HG02973 (cell line): Measurements from ENCODE around the gene PTPRA.
"Not testable (repeated sequence)": the region's sequence is repeated elsewhere in the genome, so short reads cannot be mapped to it uniquely, and the experiment has no call there.

Experiments
- ATAC-seq: cut with Tn5 transposase; IDR thresholded peaks from one replicate; pipeline ENCODE4 v1.9.1; 2021; ENCODE audit warnings: moderate library complexity; ENCODE audit not compliant: unreplicated experiment

The PTPRA gene

DNA sequence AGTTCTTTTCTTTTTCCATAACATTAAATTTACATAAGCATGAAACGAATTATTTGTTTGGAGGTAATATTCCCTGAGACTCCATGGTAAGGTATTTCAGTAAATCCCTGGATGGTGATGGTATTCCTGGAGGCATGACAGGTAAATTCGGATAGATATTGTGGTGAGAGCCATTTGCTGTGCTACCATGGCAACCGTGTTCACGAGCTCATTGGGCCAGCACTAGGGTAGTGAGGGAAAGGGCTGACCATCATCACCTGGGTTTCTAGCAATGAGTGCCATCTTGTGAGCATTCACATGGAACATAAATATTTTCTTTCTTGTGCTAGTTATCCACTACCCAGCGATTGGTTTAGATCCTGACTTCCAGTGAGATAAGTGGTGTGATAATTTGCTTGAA lies 118.3 kb downstream of the PTPRA start:
- no peak for ATAC-seq

DNA sequence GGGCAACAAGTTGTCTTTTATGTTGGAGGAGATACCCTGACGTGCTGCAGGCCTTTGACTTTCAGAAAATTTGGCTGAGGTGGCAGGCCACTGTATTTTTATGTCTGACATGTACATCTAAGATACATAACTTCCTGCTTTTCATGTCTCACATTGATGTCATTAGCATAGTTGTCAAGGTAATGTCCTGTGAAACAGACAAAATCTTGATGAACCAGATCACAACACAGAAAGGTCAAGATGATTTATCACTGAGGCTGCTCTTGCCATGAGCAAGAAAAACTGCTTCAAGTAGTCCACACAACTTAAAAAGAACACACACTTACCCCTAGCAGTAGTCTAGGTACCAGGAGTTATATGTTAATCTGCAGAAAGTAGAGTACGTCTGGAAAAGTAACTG lies 120.0 kb downstream of the PTPRA start:
- no peak for ATAC-seq

DNA sequence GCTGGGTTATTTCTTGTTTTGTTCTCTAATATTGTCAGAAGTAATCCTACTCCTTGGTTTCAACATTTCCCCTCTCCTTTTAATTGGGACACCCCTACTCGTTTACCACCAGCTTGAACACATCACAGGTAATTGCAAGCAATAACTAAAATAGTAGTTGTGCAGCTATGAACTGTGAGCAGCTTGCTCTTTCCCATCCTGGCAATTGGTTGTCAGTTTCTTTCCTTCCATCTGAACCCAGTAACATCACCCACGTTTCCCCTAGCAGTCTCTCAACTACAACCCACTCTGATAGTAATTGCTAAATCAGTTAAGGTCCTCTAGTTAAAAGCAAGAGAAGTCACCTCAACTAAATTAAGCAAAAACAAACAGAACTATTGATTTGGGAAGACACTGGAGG lies 122.5 kb downstream of the PTPRA start:
- ATAC-seq: no peak

DNA sequence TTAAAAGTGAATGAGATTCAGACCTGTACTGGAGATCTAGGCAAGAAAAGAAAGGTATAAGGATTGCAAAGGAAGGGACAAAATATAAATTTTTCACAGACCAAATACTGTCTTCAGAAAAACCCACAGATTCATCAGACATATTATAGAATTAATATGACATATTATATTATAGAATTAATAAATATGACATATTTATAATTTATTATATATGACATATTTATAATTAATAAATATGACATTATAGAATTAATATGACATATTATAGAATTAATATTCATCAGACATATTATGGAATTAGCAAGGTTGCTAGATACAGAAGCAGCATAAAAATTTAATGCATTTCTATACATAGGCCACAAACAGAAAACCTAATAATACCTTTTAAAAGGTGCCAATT lies 125.4 kb downstream of the PTPRA start:
- ATAC-seq: no peak

DNA sequence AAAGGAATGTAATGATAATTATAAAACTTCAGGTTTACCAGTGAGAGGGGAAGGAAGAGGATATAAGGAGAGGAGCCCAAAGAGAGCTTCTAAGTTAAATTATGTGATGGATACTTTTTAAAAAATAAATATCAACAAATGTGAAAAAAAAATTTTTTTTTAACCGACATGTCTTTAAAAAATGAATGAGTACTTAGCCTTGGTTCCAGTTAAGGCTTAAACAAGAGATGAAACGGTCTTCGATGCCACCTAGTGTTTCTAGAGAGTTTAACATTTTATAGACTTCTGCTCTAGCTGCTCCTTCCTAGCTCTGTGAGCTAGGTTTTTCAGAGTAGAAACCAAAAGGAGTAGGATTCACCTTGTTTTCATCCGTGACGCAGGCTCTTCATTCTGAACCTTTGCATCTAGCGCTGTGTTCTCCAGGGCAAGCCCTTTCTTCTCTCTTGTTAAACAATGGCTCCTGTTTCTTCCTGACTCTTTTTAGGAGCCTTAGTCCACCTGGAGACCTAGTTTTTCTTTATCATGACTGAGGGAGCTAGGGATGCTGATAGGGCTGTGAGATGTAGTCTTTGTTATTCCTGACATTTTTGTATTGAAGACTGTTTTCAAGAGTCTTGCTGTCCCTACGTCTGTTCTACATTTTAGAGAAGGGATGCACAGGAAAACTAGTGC lies 127.7 kb downstream of the PTPRA start:
- no peak for ATAC-seq

DNA sequence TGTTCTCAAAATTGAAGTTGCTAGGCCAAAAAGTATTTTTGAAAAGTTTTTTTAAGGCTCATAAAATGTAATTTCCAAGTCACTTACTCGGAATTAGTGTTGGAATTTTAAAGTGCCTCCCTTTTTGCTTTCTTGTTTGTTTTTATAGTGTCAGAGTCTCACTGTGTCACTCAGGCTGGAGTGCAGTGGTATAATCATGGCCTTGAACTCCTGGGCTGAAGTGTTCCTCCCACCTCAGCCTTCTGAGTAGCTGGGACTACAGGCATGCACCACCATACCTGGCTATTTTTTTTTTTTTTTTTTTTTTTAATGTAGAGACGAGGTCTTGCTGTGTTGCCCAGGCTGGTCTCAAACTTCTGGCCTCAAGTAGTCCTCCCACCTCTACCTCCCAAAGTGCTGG lies 130.1 kb downstream of the PTPRA start:
- no peak for ATAC-seq

DNA sequence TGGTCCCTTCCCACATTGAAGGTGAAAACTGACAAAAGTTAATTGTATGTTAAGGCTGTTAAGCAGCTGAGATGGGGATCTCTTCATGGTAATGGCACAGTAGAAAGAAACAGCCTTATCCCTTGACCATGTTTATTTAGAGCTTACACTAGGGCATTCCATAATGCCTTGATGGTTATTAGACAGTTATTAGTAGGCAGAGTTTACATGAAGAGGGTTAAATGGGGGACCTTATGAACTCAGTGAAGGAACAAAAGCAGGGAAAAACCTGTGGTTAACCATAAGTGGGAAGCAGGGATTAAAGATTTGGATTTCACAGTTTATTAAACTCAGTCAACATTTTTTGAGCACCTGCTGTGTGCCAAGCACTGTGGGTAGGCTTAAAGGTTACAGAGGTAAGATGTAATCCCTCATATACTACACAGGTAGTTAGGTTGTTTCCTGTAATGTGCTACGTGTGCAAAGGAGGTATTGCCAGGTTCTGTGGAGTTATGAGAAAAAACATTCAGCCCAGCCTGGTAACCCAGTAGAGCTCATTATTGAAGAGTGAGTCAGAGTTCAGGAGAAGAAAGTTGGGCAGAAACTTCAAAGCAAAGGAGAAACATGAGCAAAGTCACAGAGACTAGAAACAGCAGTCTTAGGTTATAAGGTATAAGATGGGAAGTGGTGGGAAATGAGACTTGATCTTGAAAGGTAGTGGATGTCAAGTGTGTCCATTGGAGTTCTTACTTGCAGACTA lies 137.9 kb downstream of the PTPRA start:
- ATAC-seq: no peak

DNA sequence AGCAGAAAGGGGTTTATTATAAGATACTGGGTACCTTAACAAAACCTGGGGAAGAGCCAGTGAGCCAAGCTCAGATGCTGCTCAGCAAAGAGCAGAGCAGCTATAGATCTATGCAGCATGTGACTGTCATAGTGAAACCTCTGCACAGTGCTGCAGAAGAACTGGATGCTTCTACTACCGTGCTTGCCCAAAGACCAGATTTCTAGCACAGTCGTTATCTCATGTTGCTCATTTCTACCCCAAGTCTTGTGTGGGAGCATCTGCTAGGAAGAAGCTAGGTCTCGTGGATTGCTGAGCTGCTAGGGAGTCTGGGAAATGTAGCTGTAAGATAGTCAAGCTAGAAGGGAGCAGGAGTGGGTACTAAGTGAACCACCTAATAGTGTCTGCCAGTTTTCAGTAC lies 138.5 kb downstream of the PTPRA start:
- ATAC-seq: no peak

DNA sequence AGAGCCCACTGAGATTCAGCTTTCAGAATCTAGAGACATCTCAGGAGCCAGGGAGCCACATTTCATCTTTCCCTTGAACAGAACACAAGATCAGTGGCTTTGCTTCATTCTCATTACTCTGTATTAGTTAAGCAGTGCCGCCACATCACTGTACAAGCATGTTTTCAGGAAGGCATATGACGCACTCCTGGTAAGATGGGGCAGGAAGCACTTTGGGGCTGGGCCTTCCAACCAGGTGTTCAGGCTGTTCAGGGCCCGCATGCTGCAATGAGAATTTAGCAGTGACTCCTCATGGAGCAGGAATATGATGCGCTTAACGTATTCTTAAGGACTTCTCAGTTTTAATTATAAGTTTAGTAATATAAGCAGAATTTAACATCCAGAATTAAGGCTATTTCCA lies 140.5 kb downstream of the PTPRA start:
- ATAC-seq: no peak

DNA sequence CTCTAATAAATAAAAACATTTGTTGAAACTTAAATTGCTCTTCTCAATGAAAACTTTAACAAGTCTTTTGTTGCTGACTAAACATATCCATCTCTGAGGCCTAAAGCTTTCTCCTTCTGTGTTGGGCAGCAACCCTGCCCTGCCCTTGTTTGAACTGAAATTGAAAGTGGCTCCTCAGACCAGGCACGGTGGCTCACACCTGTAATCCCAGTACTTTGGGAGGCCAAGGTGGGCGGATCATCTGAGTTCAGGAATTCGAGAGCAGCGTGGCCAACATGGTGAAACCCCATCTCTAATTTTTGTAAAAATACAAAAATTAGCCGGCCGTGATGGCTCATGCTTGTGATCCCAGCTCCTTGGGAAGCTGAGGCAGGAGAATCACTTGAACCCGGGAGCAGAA lies 140.9 kb downstream of the PTPRA start:
- no peak for ATAC-seq

DNA sequence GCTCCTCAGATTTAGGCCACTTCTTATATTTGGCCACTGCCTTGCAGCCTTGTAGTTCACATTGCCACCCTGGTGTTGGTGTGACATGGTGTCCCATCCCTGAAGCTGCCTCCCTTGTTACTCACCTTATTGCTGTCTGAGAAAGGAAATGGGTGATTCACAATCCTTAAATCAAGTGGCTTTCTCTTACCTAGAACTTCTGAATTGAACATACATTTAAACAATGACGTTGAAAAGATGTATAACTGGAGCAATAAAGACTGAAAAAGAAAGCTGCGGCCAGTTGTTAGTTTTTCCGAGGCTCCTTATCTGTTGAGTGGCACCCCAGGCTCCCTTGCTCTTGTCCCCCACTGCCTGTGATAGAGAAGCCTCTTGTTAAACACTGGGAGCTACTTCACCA lies 141.4 kb downstream of the PTPRA start:
- ATAC-seq: no peak

DNA sequence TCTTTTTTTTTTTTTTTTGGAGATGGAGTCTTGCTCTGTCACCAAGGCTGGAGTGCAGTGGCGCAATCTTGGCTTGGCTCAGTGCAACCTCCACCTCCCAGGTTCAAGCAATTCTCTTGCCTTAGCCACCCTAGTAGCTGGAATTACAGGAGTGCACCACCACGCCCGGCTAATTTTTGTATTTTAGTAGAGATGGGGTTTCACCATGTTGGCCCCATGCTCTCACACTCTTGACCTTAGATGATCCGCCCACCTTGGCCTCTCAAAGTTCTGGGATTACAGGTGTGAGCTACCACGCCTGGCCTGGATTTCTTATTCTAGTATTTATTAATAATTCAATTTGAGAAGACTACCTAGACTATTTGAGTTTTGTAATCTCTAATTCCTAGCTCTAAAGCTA lies 142.0 kb downstream of the PTPRA start:
- not testable (repeated sequence) for ATAC-seq

DNA sequence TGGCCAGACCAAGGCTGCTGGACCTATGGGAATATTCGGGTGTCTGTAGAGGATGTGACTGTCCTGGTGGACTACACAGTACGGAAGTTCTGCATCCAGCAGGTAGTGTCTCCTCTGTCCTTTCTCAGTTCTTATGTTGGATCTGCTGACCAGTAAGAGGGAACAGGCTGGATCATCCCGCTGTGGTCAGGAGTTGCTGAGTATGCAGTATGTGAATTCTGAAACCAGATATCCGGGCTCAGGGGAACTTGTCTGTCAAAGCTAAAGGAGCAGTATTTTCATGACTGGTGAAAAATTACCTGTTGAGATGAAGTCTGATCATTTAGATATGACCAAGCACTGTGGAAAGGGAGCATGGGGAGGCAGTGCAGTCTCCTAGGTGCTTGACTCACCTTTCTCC lies 148.0 kb downstream of the PTPRA start:
- ATAC-seq: no peak

DNA sequence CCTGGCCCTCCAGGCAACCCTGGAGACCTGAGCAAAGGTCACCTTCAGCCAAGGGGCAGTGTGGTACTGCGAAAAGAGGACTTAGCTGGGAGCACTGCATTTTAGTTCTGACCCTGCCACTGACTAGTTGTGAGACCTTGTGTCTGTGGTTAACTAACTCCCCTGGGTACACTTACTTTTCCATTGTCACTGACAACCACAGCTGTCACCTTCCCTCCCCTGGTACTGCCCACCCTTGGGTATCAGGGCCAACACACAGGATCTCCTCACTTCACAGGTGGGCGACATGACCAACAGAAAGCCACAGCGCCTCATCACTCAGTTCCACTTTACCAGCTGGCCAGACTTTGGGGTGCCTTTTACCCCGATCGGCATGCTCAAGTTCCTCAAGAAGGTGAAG lies 148.5 kb downstream of the PTPRA start:
- ATAC-seq: no peak

DNA sequence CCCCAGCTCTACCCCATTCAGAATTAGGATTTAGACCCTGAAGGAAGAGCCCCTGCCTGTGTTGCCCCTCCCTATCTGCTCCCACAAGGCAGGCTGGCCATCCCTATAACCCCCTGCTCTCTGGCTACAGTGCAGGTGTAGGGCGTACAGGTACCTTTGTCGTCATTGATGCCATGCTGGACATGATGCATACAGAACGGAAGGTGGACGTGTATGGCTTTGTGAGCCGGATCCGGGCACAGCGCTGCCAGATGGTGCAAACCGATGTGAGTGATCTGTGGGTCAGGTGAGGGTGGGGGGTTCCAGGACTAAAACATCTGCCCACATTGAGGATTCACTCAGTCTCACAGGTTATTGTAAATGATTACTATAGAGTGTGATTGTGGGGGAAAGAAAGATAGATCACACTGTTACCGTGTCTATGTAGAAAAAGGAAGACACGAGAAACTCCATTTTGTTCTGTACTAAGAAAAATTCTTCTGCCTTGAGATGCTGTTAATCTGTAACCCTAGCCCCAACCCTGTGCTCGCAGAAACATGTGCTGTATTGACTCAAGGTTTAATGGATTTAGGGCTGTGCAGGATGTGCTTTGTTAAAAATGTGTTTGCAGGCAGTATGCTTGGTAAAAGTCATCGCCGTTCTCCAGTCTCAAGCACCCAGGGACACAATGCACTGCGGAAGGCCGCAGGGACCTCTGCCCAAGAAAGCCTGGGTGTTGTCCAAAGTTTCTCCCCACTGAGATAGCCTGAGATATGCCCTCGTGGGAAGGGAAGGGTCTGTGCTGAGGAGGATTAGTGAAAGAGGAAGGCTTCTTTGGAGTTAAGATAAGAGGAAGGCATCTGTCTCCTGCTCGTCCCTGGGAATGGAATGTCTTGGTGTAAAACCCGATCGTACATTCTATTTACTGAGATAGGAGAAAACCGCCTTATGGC lies 149.5 kb downstream of the PTPRA start:
- not testable (repeated sequence) for ATAC-seq

DNA sequence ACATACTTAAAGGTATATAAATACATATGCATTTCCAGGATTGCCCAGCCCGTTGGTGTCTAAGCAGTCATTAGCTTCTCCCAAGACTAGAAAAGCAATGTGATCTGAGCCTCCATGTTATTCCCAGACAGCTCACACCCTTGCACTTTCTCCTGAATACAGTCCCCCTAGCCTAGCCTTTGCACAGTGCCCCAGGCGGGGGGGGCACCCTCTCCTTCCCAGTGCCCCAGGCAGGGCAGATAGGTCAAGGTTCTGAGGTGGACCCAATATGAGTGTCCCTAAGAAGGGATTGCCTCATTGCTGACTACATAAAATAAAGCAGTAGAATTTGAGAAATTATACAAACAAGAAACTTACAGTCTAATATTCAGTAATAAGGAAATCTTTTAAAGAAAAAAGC lies 154.7 kb downstream of the PTPRA start:
- ATAC-seq: no peak

DNA sequence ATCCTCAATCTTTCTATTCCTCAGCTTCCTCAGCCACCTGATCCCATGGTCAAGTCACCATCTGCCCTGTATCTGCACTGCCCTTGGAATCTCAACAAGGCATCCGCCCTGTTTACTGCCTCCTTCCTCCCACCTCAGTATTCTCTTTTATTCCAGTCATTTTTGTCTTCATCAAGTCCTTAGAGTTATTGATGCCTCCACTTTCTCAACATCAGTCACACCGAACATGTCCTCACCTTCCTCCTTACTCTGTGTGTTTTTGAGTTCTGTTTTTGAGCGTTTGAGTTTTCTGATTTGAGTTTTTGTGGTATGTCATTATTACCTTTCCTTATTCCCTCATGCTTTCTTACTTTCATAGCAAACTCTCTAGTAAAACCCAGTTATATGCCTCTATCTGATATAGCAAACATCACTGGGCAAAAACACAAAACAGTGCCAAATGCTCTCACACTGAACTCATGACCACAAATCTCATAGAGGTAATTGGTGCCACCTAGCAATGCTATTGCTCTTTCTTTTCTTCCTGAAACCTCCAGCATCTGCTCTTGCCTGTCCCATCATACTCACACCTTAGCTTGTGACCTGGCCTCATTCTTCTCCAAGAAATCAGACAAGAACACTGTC lies 158.4 kb downstream of the PTPRA start:
- no peak for ATAC-seq

DNA sequence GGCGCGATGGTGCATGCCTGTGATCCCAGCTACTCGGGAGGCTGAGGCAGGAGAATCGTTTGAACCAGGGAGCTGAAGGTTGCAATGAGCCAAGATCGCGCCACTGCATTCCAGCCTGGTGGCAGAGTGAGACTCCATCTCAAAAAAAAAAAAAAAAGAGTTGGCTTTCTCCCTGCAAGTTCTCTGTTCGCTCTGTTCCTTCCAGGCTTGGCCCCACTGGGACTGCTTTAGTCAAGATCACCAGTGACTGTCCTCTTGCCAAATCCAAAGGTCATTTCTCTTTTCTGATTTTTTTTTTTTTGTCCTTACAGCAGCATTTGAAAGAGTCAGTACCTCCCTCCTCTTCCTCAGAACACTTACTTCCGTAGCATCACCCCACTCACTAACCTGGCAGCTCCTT lies 159.3 kb downstream of the PTPRA start:
- ATAC-seq: no peak

DNA sequence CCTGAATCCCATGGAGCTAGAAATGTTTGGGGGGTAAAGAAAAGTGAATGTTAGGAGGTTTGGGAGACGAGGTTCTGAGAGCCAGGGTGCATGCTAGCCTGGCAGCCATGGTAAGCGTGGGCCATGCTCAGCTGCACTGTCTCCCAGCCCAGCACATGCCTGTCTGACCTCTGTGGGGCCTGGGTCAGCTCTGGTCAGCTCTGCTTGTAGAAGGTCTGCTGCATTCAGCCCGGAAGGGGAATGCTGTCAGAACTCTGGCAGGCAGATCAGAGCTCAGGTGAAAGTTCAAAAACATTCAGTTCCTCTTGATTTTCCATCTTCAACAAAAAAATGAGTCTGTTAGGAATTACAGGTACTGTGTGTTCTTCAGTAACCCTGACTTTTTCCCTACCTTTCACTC lies 164.4 kb downstream of the PTPRA start:
- no peak for ATAC-seq

DNA sequence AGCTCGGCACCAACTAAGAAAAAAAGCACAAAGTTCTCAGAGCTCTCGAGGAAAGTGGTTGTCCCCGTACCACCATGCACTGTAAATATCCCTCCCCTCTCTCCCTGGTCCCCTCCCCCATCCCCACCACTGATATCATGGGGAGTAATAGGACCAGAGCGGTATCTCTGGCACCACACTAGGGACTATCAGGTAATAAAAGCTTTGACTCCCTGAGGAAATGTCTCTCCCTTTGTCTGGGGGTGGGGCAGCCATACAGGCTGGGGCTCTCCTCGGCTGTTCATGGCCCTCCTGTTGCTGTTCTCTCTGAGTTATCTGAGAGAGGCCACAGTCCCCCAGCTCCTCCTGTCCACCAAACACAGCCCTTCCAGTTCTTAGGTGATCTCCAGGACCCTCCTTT lies 165.2 kb downstream of the PTPRA start:
- ATAC-seq: no peak

DNA sequence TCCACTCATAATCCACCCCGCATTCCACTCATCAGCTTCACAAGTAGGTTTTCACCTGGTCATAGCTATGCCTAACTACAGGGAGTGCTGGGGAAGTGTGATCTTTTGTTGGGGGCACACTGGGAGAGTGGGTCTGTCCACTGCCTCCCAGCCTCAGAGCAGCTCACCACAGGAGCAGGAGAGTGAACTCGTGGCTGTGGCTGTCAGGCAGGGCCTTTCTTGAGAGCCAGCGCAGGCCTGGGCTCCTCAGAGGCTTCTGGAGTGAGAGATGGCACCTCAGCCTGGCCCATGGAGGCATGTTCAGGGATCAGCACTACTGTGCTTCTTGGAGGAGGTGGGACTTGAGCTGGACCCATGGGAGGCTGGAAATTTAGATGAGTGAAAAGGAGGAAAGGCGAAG lies 166.1 kb downstream of the PTPRA start:
- no peak for ATAC-seq
